KOPT-K1 (cell line): Measurements from ENCODE around the gene ATOH8.

Experiments
- H3K27ac ChIP-seq: fragments of 200-600 bp; sonication (generic); 2 replicates; pipeline ENCODE4 v1.5.1; 2016; ENCODE audit warnings: antibody characterized with exemption, mild to moderate bottlenecking, low read depth, low read length; ENCODE audit not compliant: poor library complexity, severe bottlenecking
- H3K36me3 ChIP-seq: fragments of 200-600 bp; sonication (generic); 2 replicates; pipeline ENCODE4 v1.5.1; 2017; ENCODE audit warnings: antibody characterized with exemption, mild to moderate bottlenecking, low read length, moderate library complexity; ENCODE audit not compliant: insufficient read depth
- H3K9me3 ChIP-seq: fragments of 200-600 bp; sonication (generic); 2 replicates; pipeline ENCODE4 v1.5.1; 2017; ENCODE audit warnings: antibody characterized with exemption, low read length, mild to moderate bottlenecking; ENCODE audit not compliant: insufficient read depth, poor library complexity, severe bottlenecking

ATOH8 gene

DNA sequence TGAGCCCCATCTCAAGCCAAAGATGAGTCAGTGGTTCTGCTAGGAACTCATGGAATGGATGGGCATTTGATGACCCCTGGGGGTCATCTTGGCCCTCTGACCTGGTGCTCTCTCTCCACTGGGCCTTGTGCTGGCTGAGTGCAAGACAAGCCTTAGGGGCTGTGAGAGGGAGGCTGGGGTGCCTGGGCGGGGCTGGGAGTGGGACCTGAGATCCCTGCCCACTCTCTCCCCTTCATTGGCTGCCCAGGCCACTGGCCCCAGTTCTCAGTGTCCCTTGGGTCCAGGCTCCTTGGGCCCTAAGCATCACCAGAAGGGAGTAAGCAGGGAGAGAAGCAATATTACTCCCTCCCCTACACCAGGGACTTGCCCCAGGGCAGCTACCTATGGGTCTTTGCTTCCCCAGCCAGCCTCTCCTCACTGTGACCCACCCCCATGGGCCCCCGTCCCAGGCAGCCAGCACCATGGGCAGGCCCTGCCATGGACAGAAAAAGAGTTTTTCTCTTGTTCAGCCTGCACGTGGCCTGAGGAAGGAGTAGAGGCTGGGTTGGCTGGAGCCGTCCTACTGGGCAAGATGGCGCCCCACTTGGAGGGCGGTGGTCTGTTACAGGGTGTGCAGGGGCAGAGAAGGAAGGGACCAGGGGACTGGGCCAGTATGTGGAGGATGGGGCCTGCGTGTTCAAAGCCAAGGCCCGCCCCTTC, 33.6 kb downstream of the ATOH8 start:
- Histone ChIP-seq H3K36me3 (no peaks in the 10 kb centered on the region), H3K9me3 (no peaks in the 10 kb centered on the region), H3K27ac (no peak overlapping the region)

DNA sequence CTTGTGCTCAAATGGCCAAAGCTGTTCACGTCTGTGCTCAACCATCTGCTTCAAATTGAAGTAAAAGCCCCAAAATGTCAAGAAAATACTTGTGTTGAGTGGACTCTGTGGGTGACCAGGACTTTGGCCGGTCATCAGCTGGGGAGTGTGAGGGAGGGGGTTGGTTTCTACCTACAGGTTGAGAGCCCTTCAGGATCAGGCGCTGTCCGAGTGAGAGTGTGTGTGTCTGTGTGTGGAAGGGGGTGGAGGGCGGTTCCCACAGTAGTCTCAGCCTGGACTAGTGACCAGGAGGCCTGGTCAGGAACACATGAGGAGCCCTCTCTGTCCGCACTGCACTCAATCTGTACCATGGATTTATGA, 34.2 kb downstream of the ATOH8 start:
- H3K9me3 ChIP-seq, result no peaks in the 10 kb centered on the region
- no peaks in the 10 kb centered on the region for H3K36me3 ChIP-seq
- H3K27ac ChIP-seq, result no peak overlapping the region

DNA sequence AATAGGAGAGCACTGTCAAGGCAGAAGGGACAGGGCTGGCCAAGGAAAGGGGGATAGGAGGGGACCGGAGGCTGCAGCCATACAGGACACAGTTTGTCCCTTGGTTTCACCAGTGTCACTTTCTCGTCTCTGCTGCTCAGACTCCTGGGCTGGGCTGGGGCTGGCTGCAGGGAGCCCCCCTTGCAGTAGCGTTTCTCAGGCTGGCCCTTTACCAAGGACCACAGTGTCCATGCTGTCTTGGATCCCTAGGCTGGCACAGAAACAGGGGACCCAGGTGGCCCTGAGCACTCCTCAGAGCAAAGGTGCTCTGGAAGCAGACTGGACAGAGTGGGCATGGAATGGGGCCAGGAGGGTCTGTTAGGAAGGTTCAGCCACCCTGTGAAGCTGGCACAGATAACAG, 34.8 kb downstream of the ATOH8 start:
- Histone ChIP-seq H3K9me3 (no peaks in the 10 kb centered on the region), H3K27ac (no peak overlapping the region), H3K36me3 (no peaks in the 10 kb centered on the region)

DNA sequence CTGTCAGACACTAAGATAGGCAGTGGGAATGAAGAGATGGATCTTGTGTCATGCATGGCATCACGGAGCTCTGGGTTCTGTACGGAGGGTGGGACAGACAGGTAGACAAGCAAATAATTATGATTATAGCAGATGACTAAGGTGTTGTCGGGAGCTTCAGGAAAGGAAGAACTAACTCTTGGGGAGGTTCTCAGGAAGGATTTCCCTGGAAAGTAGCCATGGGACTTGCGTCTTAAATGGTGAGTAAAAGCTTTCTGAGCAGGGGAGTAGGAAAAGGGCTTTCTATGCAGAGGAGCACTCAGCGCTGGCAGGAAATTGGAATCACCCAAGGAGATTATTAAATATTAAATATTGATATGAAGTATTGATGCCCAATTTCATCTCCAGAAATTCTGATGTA, 35.5 kb downstream of the ATOH8 start:
- no peaks in the 10 kb centered on the region for H3K9me3 ChIP-seq
- no peaks in the 10 kb centered on the region for H3K36me3 ChIP-seq
- no peak overlapping the region for H3K27ac ChIP-seq

DNA sequence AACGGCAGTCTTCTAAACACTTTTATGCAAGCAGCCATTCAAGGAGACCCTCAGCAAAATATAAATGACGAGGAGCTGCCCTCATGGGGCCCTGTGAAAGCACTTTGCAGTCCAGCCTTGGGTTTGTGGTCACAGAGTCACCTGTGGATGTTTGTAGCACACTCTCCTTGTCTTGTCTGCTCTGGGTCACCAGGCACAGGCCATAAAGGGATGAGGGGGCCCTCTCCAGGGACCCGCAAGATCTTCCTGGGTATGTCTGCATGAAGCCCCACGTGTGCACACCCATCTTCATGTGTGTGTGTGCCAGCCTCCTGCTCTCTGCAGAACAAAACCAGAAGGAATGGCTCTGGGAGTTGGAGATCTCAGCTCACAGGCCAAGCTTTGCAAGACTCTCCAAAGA, 36.2 kb downstream of the ATOH8 start:
- Histone ChIP-seq H3K9me3 (no peaks in the 10 kb centered on the region), H3K27ac (no peak overlapping the region), H3K36me3 (no peaks in the 10 kb centered on the region)

DNA sequence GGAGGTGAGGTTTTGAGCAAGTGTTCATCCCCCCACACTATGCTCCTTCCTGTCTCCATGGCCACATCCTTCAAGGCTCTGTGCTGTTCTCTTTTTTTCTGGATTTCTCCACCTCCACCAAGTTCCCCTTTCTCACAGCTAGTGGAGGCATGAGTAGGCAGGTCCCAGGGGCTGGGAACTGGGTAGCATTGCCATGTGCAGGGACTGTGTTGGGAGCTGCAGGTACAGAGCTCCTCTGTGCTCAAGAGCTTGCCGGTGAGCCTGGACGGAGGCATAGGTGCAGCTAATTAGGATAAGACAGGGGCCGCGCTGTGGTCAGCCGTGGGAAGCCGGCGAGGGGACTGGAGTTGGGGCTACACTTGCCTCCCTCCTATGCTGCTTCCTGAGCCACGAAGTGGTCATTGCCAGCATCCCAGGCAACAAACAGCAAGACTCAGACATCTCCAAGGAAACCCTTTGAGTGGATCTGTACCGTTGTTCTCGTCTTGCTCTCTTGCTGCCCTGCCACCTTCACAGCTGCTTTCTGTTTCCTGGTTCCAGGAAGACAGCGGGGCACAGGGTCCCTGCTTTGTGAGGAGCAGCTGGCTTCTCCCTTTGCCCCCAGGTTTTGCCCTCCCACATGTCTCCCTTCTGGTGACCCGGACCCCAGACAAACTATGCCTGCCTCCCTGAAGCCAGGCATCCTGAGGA, 36.9 kb downstream of the ATOH8 start:
- H3K9me3 ChIP-seq, result no peaks in the 10 kb centered on the region
- H3K27ac ChIP-seq, result no peak overlapping the region
- no peaks in the 10 kb centered on the region for H3K36me3 ChIP-seq

DNA sequence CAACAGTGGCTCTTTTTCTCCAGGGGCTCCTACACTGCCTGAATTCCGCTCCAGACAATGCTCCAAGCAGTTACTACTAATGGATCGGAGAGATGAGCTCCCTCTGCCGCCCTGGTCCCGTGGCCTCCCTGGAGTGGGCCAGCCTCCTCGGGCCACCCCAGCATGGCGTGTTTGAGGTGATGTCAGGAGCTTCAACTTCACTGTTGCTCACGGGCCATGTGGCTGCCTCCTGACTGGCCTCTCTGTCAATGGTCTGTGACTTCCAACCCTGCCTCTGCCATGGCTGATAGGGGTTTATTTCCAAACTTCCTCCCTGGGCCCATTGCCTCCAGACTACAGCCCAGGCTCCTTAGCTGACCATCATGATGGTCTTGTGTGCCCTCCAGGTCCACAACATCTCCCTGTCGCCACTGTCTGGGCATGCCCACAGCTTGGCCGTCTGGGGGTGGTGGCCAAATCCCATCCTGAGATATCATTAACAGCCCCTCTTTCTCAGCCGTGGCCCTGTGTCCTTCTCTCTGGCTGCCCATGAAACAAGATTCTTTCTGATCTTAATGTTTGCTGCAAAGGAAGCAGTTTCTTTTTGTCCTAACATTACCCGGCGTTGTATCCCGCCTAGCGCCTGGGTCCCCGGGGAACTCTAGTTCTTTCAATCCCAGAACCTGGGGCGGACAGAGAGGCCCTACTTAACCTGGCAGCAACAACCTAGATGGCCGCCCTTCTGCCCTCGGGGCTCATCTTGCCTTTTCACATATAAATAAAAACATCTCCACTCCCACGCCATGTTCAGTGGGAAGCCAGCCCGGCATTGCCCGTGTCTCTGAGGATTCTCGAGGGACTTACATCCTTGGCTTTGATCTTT, 38.1 kb downstream of the ATOH8 start:
- Histone ChIP-seq H3K27ac (no peak overlapping the region), H3K9me3 (no peaks in the 10 kb centered on the region), H3K36me3 (no peaks in the 10 kb centered on the region)

DNA sequence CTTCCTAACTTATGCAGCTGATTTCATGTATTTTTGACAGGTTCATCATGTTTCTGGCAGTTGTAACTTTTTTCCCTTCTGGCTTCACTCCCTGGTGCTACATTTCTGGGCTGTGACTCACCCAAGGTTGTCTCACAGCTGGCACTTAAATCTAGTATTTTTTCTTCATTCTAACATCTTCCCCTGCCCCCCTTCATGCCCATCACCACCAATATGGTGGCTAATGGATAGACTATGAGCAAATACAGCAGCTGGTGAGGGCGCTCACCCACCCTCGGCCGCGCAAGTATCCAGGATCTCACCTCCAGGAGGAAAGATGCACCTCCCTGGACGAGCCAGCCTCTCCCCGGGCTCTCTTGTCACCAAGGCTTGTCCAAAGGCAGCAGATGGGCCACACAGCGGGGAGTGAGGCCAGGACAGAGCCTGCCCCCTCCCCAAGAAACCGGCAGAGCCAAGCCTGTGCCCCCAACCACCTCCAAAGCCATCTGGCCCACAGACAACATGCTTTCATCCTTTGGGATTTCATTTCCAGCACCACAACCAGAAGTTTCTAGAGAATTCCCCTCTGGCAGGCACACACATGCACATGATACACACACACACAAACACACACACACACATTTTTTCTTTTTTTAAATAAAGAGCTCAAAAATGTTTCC, 39.1 kb downstream of the ATOH8 start:
- Histone ChIP-seq H3K36me3 (no peaks in the 10 kb centered on the region), H3K9me3 (no peaks in the 10 kb centered on the region), H3K27ac (no peak overlapping the region)

DNA sequence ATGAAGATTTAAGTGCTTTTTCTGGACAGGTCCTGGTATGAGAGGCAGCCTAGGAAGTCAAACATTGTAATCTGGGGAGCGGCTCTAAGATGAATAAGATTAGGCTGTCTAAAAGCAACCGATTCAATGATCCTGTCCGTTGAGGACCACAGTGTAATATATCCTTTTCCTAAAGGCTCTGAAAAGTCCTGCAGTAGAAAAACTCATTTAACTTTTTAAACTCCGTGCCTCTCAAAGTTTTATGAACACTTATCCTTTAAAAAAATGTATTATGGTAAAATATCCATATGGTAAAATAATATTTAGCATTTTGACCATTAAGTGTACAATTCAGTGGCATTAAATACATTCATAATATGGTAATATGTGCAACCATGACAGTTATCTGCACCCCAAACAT, 39.8 kb downstream of the ATOH8 start:
- Histone ChIP-seq H3K27ac (no peak overlapping the region), H3K9me3 (no peaks in the 10 kb centered on the region), H3K36me3 (no peaks in the 10 kb centered on the region)

DNA sequence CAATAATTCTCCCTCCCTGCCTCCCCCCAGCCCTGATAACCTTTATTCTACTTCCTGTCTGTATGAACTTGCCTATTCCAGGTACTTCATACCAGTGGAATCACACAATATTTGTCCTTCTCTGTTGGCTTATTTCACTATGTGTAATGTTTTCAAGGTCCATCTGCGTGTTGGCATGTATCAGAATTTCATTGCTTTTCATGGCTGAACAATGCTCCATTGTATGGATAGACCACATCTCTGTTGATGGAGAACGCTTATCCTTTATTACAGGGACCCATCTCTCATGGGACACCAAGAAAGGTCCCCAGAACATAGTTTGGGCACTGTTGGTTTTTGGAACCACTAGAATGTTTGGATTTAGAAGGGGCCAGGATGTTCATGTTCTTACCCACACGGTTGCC, 40.2 kb downstream of the ATOH8 start:
- H3K9me3 ChIP-seq, result no peaks in the 10 kb centered on the region
- H3K36me3 ChIP-seq, result no peaks in the 10 kb centered on the region
- H3K27ac ChIP-seq, result no peak overlapping the region

DNA sequence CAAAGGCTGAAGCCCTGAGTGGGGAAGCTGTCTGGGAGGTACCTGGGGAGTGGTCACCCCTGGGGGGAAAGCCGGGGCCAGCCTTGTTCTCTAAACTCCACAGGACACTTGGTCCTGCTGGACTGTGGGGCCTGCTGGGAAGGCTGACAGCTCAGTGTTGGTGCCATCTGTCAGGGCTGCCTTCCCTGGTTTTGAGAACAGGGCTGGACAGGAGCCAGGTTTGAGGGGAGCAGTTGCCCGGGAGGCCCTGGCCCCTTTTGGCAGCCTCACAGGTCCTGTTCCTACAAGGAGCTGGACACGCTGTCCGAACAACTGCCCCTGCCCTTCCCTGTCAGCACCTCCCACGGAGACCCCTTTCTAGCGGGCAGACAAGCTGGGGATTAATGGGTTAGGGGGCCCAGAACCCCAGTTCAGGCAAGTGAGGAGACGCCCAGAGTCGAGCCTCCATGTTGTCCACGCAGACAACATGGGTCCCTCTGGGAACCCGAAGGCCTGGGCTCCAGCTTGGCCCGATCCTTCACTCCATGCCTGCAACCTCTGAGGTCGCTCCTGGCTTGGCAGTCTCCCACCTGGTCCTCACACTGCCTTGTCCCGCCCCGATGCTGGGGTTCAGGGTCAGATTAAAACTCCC, 40.8 kb downstream of the ATOH8 start:
- Histone ChIP-seq H3K27ac (no peak overlapping the region), H3K9me3 (no peaks in the 10 kb centered on the region), H3K36me3 (no peaks in the 10 kb centered on the region)

DNA sequence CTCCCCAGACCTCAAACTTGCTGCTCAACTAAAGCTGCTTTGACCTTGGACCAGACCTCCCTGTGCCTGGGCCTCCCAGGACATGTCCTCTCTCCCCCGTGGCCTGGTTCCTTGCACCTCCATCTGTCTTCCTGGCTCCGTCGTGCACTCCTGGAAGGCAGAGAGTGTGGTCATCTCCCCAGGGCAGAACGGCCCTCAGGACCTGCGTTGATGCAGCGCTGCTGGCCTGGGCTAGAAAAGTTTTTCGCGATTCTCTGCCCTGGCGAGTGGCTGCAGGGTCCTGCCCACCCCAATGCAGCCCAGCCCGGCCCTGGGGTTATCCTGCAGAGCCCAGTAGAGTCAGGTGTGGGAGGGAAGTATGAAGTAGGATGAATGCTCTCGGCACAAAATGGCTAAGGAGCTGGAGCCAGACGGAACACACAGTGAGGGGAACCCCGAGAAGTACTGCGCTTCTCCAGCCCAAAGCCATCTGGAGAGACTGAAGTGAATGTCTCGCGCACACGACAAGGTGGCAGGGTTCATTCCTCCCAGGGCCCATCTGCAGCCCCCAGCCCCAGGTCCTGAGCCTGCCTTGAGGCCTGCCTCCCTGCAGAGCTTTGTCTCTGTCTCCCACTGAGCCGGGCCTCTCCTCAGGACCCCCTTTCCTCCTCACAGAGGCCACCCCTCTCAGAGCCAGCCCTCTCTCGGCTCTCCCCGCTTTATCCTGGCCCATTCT, 41.7 kb downstream of the ATOH8 start:
- no peaks in the 10 kb centered on the region for H3K36me3 ChIP-seq
- no peaks in the 10 kb centered on the region for H3K9me3 ChIP-seq
- H3K27ac ChIP-seq, result no peak overlapping the region

DNA sequence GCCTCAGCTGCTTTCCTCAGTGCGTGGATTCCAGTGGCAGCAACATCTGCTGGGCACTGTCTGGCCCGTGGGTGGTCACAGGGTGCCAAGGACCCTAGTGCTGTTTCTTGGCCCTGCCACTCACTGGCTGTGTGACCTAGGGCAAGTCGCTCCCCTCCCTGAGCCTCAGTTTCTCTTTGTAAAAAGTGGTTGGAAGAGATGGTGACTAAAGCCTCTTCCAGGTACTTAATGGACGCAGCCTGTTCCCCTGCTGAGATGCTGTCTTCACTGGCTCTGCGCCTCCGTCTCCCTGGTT, 42.2 kb downstream of the ATOH8 start:
- H3K9me3 ChIP-seq, result no peaks in the 10 kb centered on the region
- H3K27ac ChIP-seq, result no peak overlapping the region
- no peaks in the 10 kb centered on the region for H3K36me3 ChIP-seq
